DOHH2 (cell line): ENCODE data around the gene PDZK1.

Source experiments
- H3F3A ChIP-seq: fragments of 200-600 bp; sonication (generic), shearing (Covaris generic); 2 replicates; pipeline ENCODE4 v1.6.0; 2016; ENCODE audit warnings: antibody characterized with exemption, mild to moderate bottlenecking; ENCODE audit not compliant: control insufficient read depth, insufficient read depth
- H3K27ac ChIP-seq: fragments of 200-600 bp; sonication (generic); 2 replicates; pipeline ENCODE4 v1.5.1; 2014; ENCODE audit warnings: low read depth, mild to moderate bottlenecking, low read length, moderate library complexity
- H3K27me3 ChIP-seq: fragments of 200-600 bp; sonication (generic); 2 replicates; pipeline ENCODE4 v1.6.1; 2014; ENCODE audit warnings: mild to moderate bottlenecking, low read length, mixed read lengths; ENCODE audit not compliant: control insufficient read depth
- H3K36me3 ChIP-seq: fragments of 200-600 bp; sonication (generic); 2 replicates; pipeline ENCODE4 v1.6.1; 2014; ENCODE audit warnings: mild to moderate bottlenecking, low read length, moderate library complexity, mixed read lengths; ENCODE audit not compliant: control insufficient read depth
- H3K4me1 ChIP-seq: fragments of 200-600 bp; sonication (generic); 2 replicates; pipeline ENCODE4 v1.6.1; 2014; ENCODE audit warnings: mild to moderate bottlenecking, low read length, mixed read lengths; ENCODE audit not compliant: control insufficient read depth
- H3K4me2 ChIP-seq: fragments of 200-600 bp; sonication (generic); 2 replicates; pipeline ENCODE4 v1.6.0; 2014; ENCODE audit warnings: mild to moderate bottlenecking, low read length, moderate library complexity
- H3K4me3 ChIP-seq: fragments of 200-600 bp; sonication (generic); 2 replicates; pipeline ENCODE4 v1.5.1; 2014; ENCODE audit warnings: mild to moderate bottlenecking, low read length, mixed read lengths
- H3K79me2 ChIP-seq: fragments of 200-600 bp; sonication (generic); 2 replicates; pipeline ENCODE4 v1.6.1; 2014; ENCODE audit warnings: mild to moderate bottlenecking, low read length, mixed read lengths; ENCODE audit not compliant: control insufficient read depth
- H3K9me2 ChIP-seq: fragments of 200-600 bp; sonication (generic); replicated peaks from 2 replicates; pipeline ENCODE4 v1.6.1; 2014; ENCODE audit warnings: mild to moderate bottlenecking, low read length, mixed read lengths; ENCODE audit not compliant: control insufficient read depth
- H3K9me3 ChIP-seq: fragments of 200-600 bp; sonication (generic); 2 replicates; pipeline ENCODE4 v1.6.1; 2014; ENCODE audit warnings: antibody characterized with exemption, low read length, mixed read lengths; ENCODE audit not compliant: control insufficient read depth, insufficient read depth
- H4K20me1 ChIP-seq: fragments of 200-600 bp; sonication (generic); 2 replicates; pipeline ENCODE4 v1.6.0; 2014; ENCODE audit warnings: low read depth, mild to moderate bottlenecking, antibody characterized with exemption, low read length, moderate library complexity; ENCODE audit not compliant: control insufficient read depth, insufficient read depth
- CTCF ChIP-seq: fragments of 200-600 bp; sonication (generic); IDR thresholded peaks from one replicate; pipeline ENCODE4 v1.5.1; 2014; ENCODE audit warnings: antibody characterized with exemption, mild to moderate bottlenecking, low read depth, low read length; ENCODE audit not compliant: poor library complexity, severe bottlenecking
- EZH2phosphoT487 ChIP-seq: fragments of 200-600 bp; sonication (generic); IDR thresholded peaks from 2 replicates; pipeline ENCODE4 v1.6.1; 2017; ENCODE audit warnings: borderline replicate concordance, mild to moderate bottlenecking, antibody characterized with exemption, low read length, moderate library complexity, mixed read lengths

Gene PDZK1

GRCh38 chr1:145730900-145731299, 23.7 kb upstream of the PDZK1 start:
- Histone ChIP-seq H3K27ac (no peak overlapping the region), H3K4me1 (no peaks in the 10 kb centered on the region), H3K36me3 (no peaks in the 10 kb centered on the region), H3K79me2 (no peaks in the 10 kb centered on the region), H3K9me2 (no peaks in the 10 kb centered on the region), H3K4me2 (no peak overlapping the region), H3K4me3 (no peak overlapping the region), H3K27me3 (no peaks in the 10 kb centered on the region), H4K20me1 (peaks cover 3% of the 10 kb centered on the region; the same call in 1 of the 2 replicates), H3F3A (no peaks in the 10 kb centered on the region), H3K9me3 (no peaks in the 10 kb centered on the region)
- no peak for TF ChIP-seq CTCF
- TF ChIP-seq EZH2phosphoT487 = no peak

GRCh38 chr1:145730467-145730866, 23.3 kb upstream of the PDZK1 start:
- Histone ChIP-seq H3K4me1 (no peaks in the 10 kb centered on the region), H3K9me2 (no peaks in the 10 kb centered on the region), H3K79me2 (no peaks in the 10 kb centered on the region), H4K20me1 (peaks cover 3% of the 10 kb centered on the region; the same call in 1 of the 2 replicates), H3K27ac (no peak overlapping the region), H3K4me2 (no peak overlapping the region), H3K9me3 (no peaks in the 10 kb centered on the region), H3K4me3 (no peak overlapping the region), H3K27me3 (no peaks in the 10 kb centered on the region), H3F3A (no peaks in the 10 kb centered on the region), H3K36me3 (no peaks in the 10 kb centered on the region)
- TF ChIP-seq EZH2phosphoT487 (no peak), CTCF (no peak)

- H3F3A ChIP-seq = no peaks in the 10 kb centered on the region
- H3K9me3 ChIP-seq = no peaks in the 10 kb centered on the region
- H3K4me1 ChIP-seq = no peaks in the 10 kb centered on the region
- H3K9me2 ChIP-seq = no peaks in the 10 kb centered on the region
- H3K4me3 ChIP-seq = no peak overlapping the region
- H4K20me1 ChIP-seq = peaks cover 3% of the 10 kb centered on the region; the same call in 1 of the 2 replicates
- H3K36me3 ChIP-seq = no peaks in the 10 kb centered on the region
- H3K79me2 ChIP-seq = no peaks in the 10 kb centered on the region
- H3K27ac ChIP-seq = no peak overlapping the region
- no peak overlapping the region for H3K4me2 ChIP-seq
- no peak for TF ChIP-seq EZH2phosphoT487
- no peak for TF ChIP-seq CTCF
- no peaks in the 10 kb centered on the region for H3K27me3 ChIP-seq
Observed at GRCh38 chr1:145729666-145730436, 22.7 kb upstream of the PDZK1 start.
